ENCODE data around the gene CCDC27. TPM values are rescaled to one million over a fixed set of nuclear protein-coding genes. Genes with fewer than 3 reads are reported as not detected.

The CCDC27 gene
- total and polyA plus RNA-seq, 2 of the 13 experiments (the other 11 are each of a cell fraction or from before 2014, with no cell fraction given) = not detected

- TF ChIP-seq ZGPAT (CRISPR knock-in tag; IDR thresholded peaks at IDR 0.05) (peak; percentile 32; the same call in 1 of the 2 replicates), PHF5A (CRISPR knock-in tag; IDR thresholded peaks at IDR 0.05; ENCODE audit: low read depth, unreplicated experiment) (no peak), KDM6A (CRISPR knock-in tag; IDR thresholded peaks at IDR 0.05; ENCODE audit: low read depth) (peak; percentile 65; the same call in 1 of the 2 replicates), AGO2 (optimal IDR thresholded peaks at IDR 0.05; ENCODE audit: low read depth, low read length) (peak; percentile 72), GMEB1 (CRISPR knock-in tag; IDR thresholded peaks at IDR 0.05; ENCODE audit: borderline replicate concordance) (peak; percentile 27), ZBTB33 (CRISPR knock-in tag; IDR thresholded peaks at IDR 0.05) (0 out of 2 replicates have a peak, but pooled peaks have one; percentile 0), PAX8 (CRISPR knock-in tag; IDR thresholded peaks at IDR 0.05; ENCODE audit: borderline replicate concordance) (no peak), CEBPB (IDR thresholded peaks at IDR 0.05; ENCODE audit: borderline replicate concordance, low read depth, low read length) (no peak), ZNF607 (CRISPR knock-in tag; IDR thresholded peaks at IDR 0.05; ENCODE audit: borderline replicate concordance) (0 out of 2 replicates have a peak, but pooled peaks have one; percentile 59), ELF4 (CRISPR knock-in tag; IDR thresholded peaks at IDR 0.05; ENCODE audit: borderline replicate concordance) (no peak), ZNF407 (CRISPR knock-in tag; IDR thresholded peaks at IDR 0.05; ENCODE audit: not compliant biosample characterization) (no peak), ATF7-NPFF (CRISPR knock-in tag; IDR thresholded peaks at IDR 0.05; ENCODE audit: low read depth) (no peak), HNRNPL (IDR thresholded peaks at IDR 0.05; ENCODE audit: low read depth, low read length) (peak; percentile 75), ZNF891 (CRISPR knock-in tag; IDR thresholded peaks at IDR 0.05) (0 out of 2 replicates have a peak, but pooled peaks have one; percentile 30)
Observed at GRCh38 chr1:3733094-3733882, 19.0 kb upstream of the CCDC27 start (continued).
